Measurements from ENCODE around the gene RAD51AP2.

- TF ChIP-seq CTCF (IDR thresholded peaks at IDR 0.05; ENCODE audit: low read length) (no peak), EZH2 (optimal IDR thresholded peaks at IDR 0.05; ENCODE audit: low read depth, low read length) (no peak)
These were observed 27.7 kb upstream of the RAD51AP2 start for GRCh38 chr2:17545680-17546613.

Data from MM.1S (cell line).